B cell (primary cell): ENCODE results near the gene XPNPEP1. TPM values are rescaled to one million over a fixed set of nuclear protein-coding genes. Genes with fewer than 3 reads are reported as not detected.

Source experiments
- ATAC-seq: fragments of 200-7000 bp; cut with Tn5 transposase; one replicate; pipeline ENCODE4 v1.10.0; 2021; ENCODE audit warnings: low read depth, mild to moderate bottlenecking, moderate number of reproducible peaks, moderate library complexity
- CTCF ChIA-PET: fragments of 350-600 bp; sonication (Branson Sonifier 250); formaldehyde crosslinking; loops from one replicate; lab custom pipeline; 2021; ENCODE audit warnings: antibody characterized with exemption, inconsistent platforms; lab: Charles Lee
- POLR2A ChIA-PET: fragments of 350-600 bp; sonication (Branson Sonifier 250); formaldehyde crosslinking; loops from one replicate; lab custom pipeline; 2021; ENCODE audit warnings: antibody characterized with exemption; lab: Charles Lee
- DNase-seq: peaks from one replicate; pipeline ENCODE4 v3.0.0; 2013
- H2AFZ ChIP-seq: 2 replicates; pipeline ENCODE4 v1.6.1; 2012; ENCODE audit warnings: mild to moderate bottlenecking, low read depth, low read length; ENCODE audit not compliant: insufficient read depth, poor library complexity, severe bottlenecking
- H3K27ac ChIP-seq, 2 donors: 1 replicate in 1 of 2; 2 replicates in 1 of 2; pipeline ENCODE4 v1.5.1; 2012 to 2013; ENCODE audit warnings: low read length in 2 of 2, mild to moderate bottlenecking in 2 of 2, moderate library complexity in 1 of 2
- H3K27me3 ChIP-seq, 4 experiments: fragments of 200-600 bp in 1 of 4; sonication (generic) in 1 of 4; replicated peaks in 1 of 4; 1 replicate in 2 of 4; 2 replicates in 2 of 4; pipeline versions ENCODE4 v1.6.1 to v1.7.0; 2013 to 2016; ENCODE audit warnings: low read length in 3 of 4, mild to moderate bottlenecking in 2 of 4, mixed read lengths in 1 of 4, moderate library complexity in 1 of 4; ENCODE audit not compliant: insufficient read depth in 4 of 4, control insufficient read depth in 3 of 4; ENCODE audit errors: control extremely low read depth in 1 of 4
- H3K36me3 ChIP-seq, 2 experiments: replicated peaks in 1 of 2; 1 replicate in 1 of 2; 2 replicates in 1 of 2; pipeline versions ENCODE4 v1.6.1 to v1.7.1; 2013; ENCODE audit warnings: low read length in 1 of 2; ENCODE audit not compliant: insufficient read depth in 2 of 2, control insufficient read depth in 1 of 2; ENCODE audit errors: control extremely low read depth in 1 of 2, extremely low read depth in 1 of 2
- H3K4me1 ChIP-seq, 2 donors: fragments of 200-600 bp in 1 of 2; sonication (generic) in 1 of 2; 1 replicate in 1 of 2; 2 replicates in 1 of 2; pipeline versions ENCODE4 v1.5.1 to v1.6.1; 2013 to 2017; ENCODE audit warnings: low read length in 2 of 2; ENCODE audit not compliant: control insufficient read depth in 2 of 2, insufficient read depth in 2 of 2
- H3K4me2 ChIP-seq: replicated peaks from 2 replicates; pipeline ENCODE3; 2012; ENCODE audit warnings: mild to moderate bottlenecking, low read depth, low read length; ENCODE audit not compliant: poor library complexity, severe bottlenecking
- H3K4me3 ChIP-seq, 5 experiments: fragments of 200-600 bp in 1 of 5; sonication (generic) in 1 of 5; 1 replicate in 3 of 5; 2 replicates in 2 of 5; pipeline versions ENCODE4 v1.5.1 to v1.7.0; 2011 to 2016; ENCODE audit warnings: low read length in 4 of 5, mild to moderate bottlenecking in 4 of 5, low read depth in 2 of 5, control low read depth in 1 of 5, moderate library complexity in 1 of 5; ENCODE audit not compliant: insufficient read depth in 1 of 5; ENCODE audit errors: control extremely low read depth in 1 of 5, extremely low read depth in 1 of 5
- H3K79me2 ChIP-seq: fragments of 200-600 bp; sonication (generic); one replicate; pipeline ENCODE4 v1.6.0; 2016; ENCODE audit warnings: low read length; ENCODE audit not compliant: control insufficient read depth, insufficient read depth
- H3K9ac ChIP-seq: fragments of 200-600 bp; sonication (generic); 2 replicates; pipeline ENCODE4 v1.6.1; 2017; ENCODE audit warnings: mild to moderate bottlenecking, low read length, moderate library complexity
- H3K9me3 ChIP-seq, 3 donors: one replicate each; pipeline versions ENCODE4 v1.6.1 to v1.7.1; 2013; ENCODE audit warnings: low read length in 2 of 3; ENCODE audit not compliant: control insufficient read depth in 2 of 3, insufficient read depth in 1 of 3; ENCODE audit errors: control extremely low read depth in 1 of 3
- H4K20me1 ChIP-seq: 2 replicates; pipeline ENCODE4 v1.6.0; 2012; ENCODE audit warnings: mild to moderate bottlenecking, low read length; ENCODE audit not compliant: insufficient read depth, control insufficient read depth, poor library complexity, severe bottlenecking
- H3K27ac Mint-ChIP-seq: one replicate; pipeline ENCODE4 v1.8.0; 2021; ENCODE audit warnings: mixed read lengths
- H3K27me3 Mint-ChIP-seq: one replicate; pipeline ENCODE4 v1.8.0; 2021; ENCODE audit warnings: mixed read lengths
- H3K4me1 Mint-ChIP-seq: one replicate; pipeline ENCODE4 v1.8.0; 2021; ENCODE audit warnings: mixed read lengths
- H3K4me3 Mint-ChIP-seq: one replicate; pipeline ENCODE4 v1.8.0; 2021; ENCODE audit warnings: mixed read lengths
- H3K9me3 Mint-ChIP-seq: one replicate; pipeline ENCODE4 v1.8.0; 2022; ENCODE audit warnings: mixed read lengths; ENCODE audit not compliant: insufficient read depth
- CTCF ChIP-seq: fragments of 200-600 bp; IDR thresholded peaks from one replicate; pipeline ENCODE4 v1.8.0; 2022; ENCODE audit warnings: antibody characterized with exemption, mild to moderate bottlenecking
- EZH2 ChIP-seq: IDR thresholded peaks from 2 replicates; pipeline ENCODE4 v1.6.1; 2012; ENCODE audit warnings: borderline replicate concordance, low read depth, mild to moderate bottlenecking, moderate library complexity, low read length; ENCODE audit not compliant: insufficient read depth, poor library complexity, severe bottlenecking
- WGBS: methylation state at CpG from one replicate; pipeline ENCODE4 v1.1.5; 2013; ENCODE audit warnings: missing lambda C conversion rate; ENCODE audit not compliant: insufficient coverage; 5-methylcytosine and 5-hydroxymethylcytosine counted together
- intact Hi-C: fragments of 100-400 bp; cut with micrococcal nuclease; formaldehyde crosslinking; loops from one replicate; pipeline ENCODE4 v1.10.0; 2022
- polyA plus RNA-seq: library from polyadenylated mRNA; depleted of rRNA; stranded (reverse); fragments of >200 nt; gene quantifications from 2 replicates; pipeline ENCODE4 v1.2.3, GENCODE V29; 2012
- total RNA-seq, 2 donors: library from RNA; stranded (reverse); fragments of 120-200 nt in 1 of 2; gene quantifications; 1 replicate in 1 of 2; 2 replicates in 1 of 2; pipeline versions ENCODE4 v1.2.3 to v1.2.4, GENCODE V29; 2013 to 2022

Gene XPNPEP1
- total and polyA plus RNA-seq, 2 donors (not counting 1 experiment from before 2014, with no cell fraction given), result 60.6 to 70.8 TPM

DNA sequence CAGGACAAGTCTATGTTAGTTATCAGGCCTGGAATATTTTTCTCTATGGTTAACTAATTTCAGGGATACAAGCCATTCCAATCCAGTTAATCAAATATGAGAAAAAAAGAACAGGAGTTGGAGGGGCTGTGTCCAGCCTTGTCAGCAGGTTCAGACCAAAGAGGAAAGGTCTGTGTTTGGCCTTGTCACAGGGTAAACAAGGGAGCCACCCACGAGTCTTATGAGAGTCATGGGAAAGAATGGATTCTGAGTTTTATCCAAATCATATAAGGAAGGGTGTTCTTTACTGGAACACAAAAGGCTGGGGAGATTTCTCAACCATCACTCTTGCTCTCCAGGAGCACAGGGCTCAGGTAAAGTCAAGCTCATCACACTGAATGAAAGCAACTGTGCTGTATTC, 99.1 kb downstream of the XPNPEP1 start:
- no peaks in the 10 kb centered on the region for H3K79me2 ChIP-seq
- H3K27me3 ChIP-seq, result peaks cover 0 to 4% (median 2%) of the 10 kb centered on the region in 4 experiments
- no peak overlapping the region for H3K4me2 ChIP-seq
- Mint-ChIP-seq H3K27me3 (peaks cover 24% of the 10 kb centered on the region), H3K4me3 (no peak overlapping the region), H3K4me1 (no peaks in the 10 kb centered on the region), H3K9me3 (peaks cover 3% of the 10 kb centered on the region), H3K27ac (no peak overlapping the region)
- DNase-seq (no peak), ATAC-seq (no peak)
- H3K27ac ChIP-seq, result no peak overlapping the region
- no peaks in the 10 kb centered on the region for H4K20me1 ChIP-seq
- H3K36me3 ChIP-seq, result no peaks in the 10 kb centered on the region
- WGBS, result 80% methylated on average over 1 of the region's 1 CpG
- ChIA-PET POLR2A (no interaction called here), CTCF (no interaction called here)
- no peak overlapping the region for H2AFZ ChIP-seq
- no peaks in the 10 kb centered on the region for H3K4me1 ChIP-seq
- intact Hi-C loops, result no loop called here
- no peak overlapping the region for H3K9ac ChIP-seq
- H3K4me3 ChIP-seq, result no peak overlapping the region
- no peaks in the 10 kb centered on the region for H3K9me3 ChIP-seq
- TF ChIP-seq CTCF, result no peak
- TF ChIP-seq EZH2, result no peak

DNA sequence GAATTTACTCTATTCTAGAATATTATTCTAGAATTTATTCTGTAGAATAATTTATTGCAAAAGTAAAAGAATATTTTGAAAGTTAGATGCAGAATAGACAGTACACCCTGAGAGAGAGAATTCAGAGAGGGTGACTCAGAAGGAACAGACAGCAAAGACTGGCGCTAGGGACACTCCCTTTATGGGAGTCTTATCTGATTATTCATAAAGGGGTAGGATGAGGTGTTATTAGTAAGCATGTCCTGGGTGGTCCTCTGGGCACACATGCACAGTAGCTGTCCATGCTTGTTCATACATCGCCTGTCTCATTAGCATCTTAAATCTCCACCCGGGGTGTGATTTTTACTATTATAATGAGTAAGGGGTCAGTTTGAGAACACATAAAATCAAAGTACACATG, 100.1 kb downstream of the XPNPEP1 start:
- ATAC-seq (no peak), DNase-seq (no peak)
- peaks cover 3% of the 10 kb centered on the region for H3K9me3 Mint-ChIP-seq
- CTCF ChIA-PET, result no interaction called here
- H4K20me1 ChIP-seq, result no peaks in the 10 kb centered on the region
- POLR2A ChIA-PET, result no interaction called here
- H3K9me3 ChIP-seq, result peaks cover 0 to 1% (median 0%) of the 10 kb centered on the region in 3 donors
- no peak overlapping the region for H3K27ac Mint-ChIP-seq
- TF ChIP-seq CTCF, result no peak
- TF ChIP-seq EZH2, result no peak
- WGBS, result 80% methylated on average over 1 of the region's 3 CpGs
- H3K79me2 ChIP-seq, result no peaks in the 10 kb centered on the region
- H3K4me2 ChIP-seq, result no peak overlapping the region
- peaks cover 0 to 4% (median 2%) of the 10 kb centered on the region in 4 experiments for H3K27me3 ChIP-seq
- H3K9ac ChIP-seq, result no peak overlapping the region
- intact Hi-C loops, result no loop called here
- no peak overlapping the region for H3K27ac ChIP-seq
- no peaks in the 10 kb centered on the region for H3K4me1 ChIP-seq
- peaks cover 24% of the 10 kb centered on the region for H3K27me3 Mint-ChIP-seq
- H3K36me3 ChIP-seq, result no peaks in the 10 kb centered on the region
- H2AFZ ChIP-seq, result no peak overlapping the region
- no peak overlapping the region for H3K4me3 Mint-ChIP-seq
- no peak overlapping the region for H3K4me3 ChIP-seq
- H3K4me1 Mint-ChIP-seq, result no peaks in the 10 kb centered on the region
